Stomach (tissue), 9 donors: Measurements from ENCODE around the gene C3orf22. TPM values are rescaled to one million over a fixed set of nuclear protein-coding genes. Genes with fewer than 3 reads are reported as not detected.

ENCODE experiments used
- DNase-seq, 2 donors: peaks; one replicate each; pipeline versions ENCODE4 v3.0.0 to v3.0.0-alpha.2; 2013 to 2019
- H3K27ac ChIP-seq, 5 donors: fragments of 200-600 bp in 4 of 5; sonication (generic) in 4 of 5; one replicate each; pipeline ENCODE4 v1.5.1; 2013 to 2019; ENCODE audit warnings: mild to moderate bottlenecking in 1 of 5, moderate library complexity in 1 of 5
- H3K27me3 ChIP-seq, 3 donors: fragments of 200-600 bp; sonication (generic); one replicate each; pipeline ENCODE4 v1.5.1; 2017 to 2019; ENCODE audit warnings: mixed run types in 1 of 3
- H3K36me3 ChIP-seq, 4 donors: fragments of 200-600 bp; sonication (generic); 1 replicate in 3 of 4; 2 replicates in 1 of 4; pipeline ENCODE4 v1.5.1; 2016 to 2019
- H3K4me1 ChIP-seq, 4 donors: fragments of 200-600 bp; sonication (generic); one replicate each; pipeline ENCODE4 v1.5.1; 2016 to 2019
- H3K4me3 ChIP-seq, 4 donors: fragments of 200-600 bp; sonication (generic) in 3 of 4; one replicate each; pipeline ENCODE4 v1.5.1; 2016 to 2019; ENCODE audit warnings: mild to moderate bottlenecking in 1 of 4
- H3K9me3 ChIP-seq, 4 donors: fragments of 200-600 bp; sonication (generic); one replicate each; pipeline ENCODE4 v1.5.1; 2016 to 2019
- CTCF ChIP-seq, 7 experiments: fragments of 450-650 bp in 4 of 7; fragments of 200-600 bp in 3 of 7; sonication (generic) in 3 of 7; IDR thresholded peaks; one replicate each; pipeline ENCODE4 v1.5.1; 2016 to 2019; ENCODE audit warnings: antibody characterized with exemption in 7 of 7, control low read depth in 2 of 7, mild to moderate bottlenecking in 1 of 7
- EP300 ChIP-seq: sonication (generic); formaldehyde crosslinking; IDR thresholded peaks from one replicate; pipeline ENCODE4 v1.6.1; 2017; ENCODE audit warnings: antibody characterized with exemption
- POLR2A ChIP-seq, 4 donors: fragments of 450-650 bp; IDR thresholded peaks; one replicate each; pipeline ENCODE4 v1.6.1; 2016; ENCODE audit warnings: antibody characterized with exemption in 4 of 4, control low read depth in 2 of 4, mild to moderate bottlenecking in 1 of 4, moderate library complexity in 1 of 4
- POLR2AphosphoS5 ChIP-seq, 3 donors: sonication (generic); formaldehyde crosslinking; IDR thresholded peaks; one replicate each; pipeline ENCODE4 v1.6.1; 2016; ENCODE audit warnings: antibody characterized with exemption in 3 of 3
- WGBS, 5 donors: extraction: QIAGEN DNeasy Blood & Tissue Kit in 3 of 5; methylation state at CpG; one replicate each; pipeline versions ENCODE4 v1.1.5 to v1.1.7; 2013 to 2018; 5-methylcytosine and 5-hydroxymethylcytosine counted together
- intact Hi-C: fragments of 100-400 bp; cut with DNase I; formaldehyde crosslinking; loops from one replicate; pipeline ENCODE4 v1.15.1; 2023; ENCODE audit warnings: low total_unique reads
- polyA plus RNA-seq, 3 donors: library from polyadenylated mRNA; stranded (reverse); fragments of 200-250 nt; gene quantifications; one replicate each; pipeline ENCODE4 v1.2.3, GENCODE V29; 2013
- total RNA-seq, 5 donors: library from RNA; depleted of rRNA; stranded (reverse); fragments of >200 nt; gene quantifications; one replicate each; pipeline versions ENCODE4 v1.1.0 to v1.2.3, GENCODE V29; 2014 to 2016
- donor health status: healthy with polysubstance abuse.
- donor health status: Bipolar disorder and iron deficiency.
- donor health status: healthy.

The C3orf22 gene
- total and polyA plus RNA-seq, 8 donors, result not detected

GRCh38 chr3:126517291-126517951, 41.3 kb downstream of the C3orf22 start, which contains the start of gene UROC1:
UROC1 (minus strand) TSS chr3:126517773; CDS start chr3:126517719, 54 bp downstream.
- intact Hi-C loops, result no loop called here
- H3K36me3 ChIP-seq, result no peaks in the 10 kb centered on the region
- H3K4me3 ChIP-seq, result no peak within 1 kb of the TSS
- H3K27me3 ChIP-seq, result peaks cover 0 to 12% (median 0%) of the 10 kb centered on the region in 3 donors
- H3K27ac ChIP-seq, result no peak within 1 kb of the TSS
- no peaks in the 10 kb centered on the region for H3K9me3 ChIP-seq
- 81 to 90% (median 86%) methylated on average over 11 to 16 of the region's 16 CpGs for WGBS, 5 donors
- TF ChIP-seq EP300 (no peak), CTCF (IDR thresholded peaks at IDR 0.05) (no peak), POLR2A (IDR thresholded peaks at IDR 0.05) (no peak), POLR2AphosphoS5 (IDR thresholded peaks at IDR 0.05) (no peak)
- DNase-seq, result no peak
- H3K4me1 ChIP-seq, result peaks cover 0 to 2% (median 2%) of the 10 kb centered on the region in 4 donors

GRCh38 chr3:126516936-126517290, 41.8 kb downstream of the C3orf22 start:
- Histone ChIP-seq H3K9me3 (no peaks in the 10 kb centered on the region), H3K27me3 (peaks cover 0 to 10% (median 0%) of the 10 kb centered on the region in 3 donors), H3K4me1 (no peaks in the 10 kb centered on the region), H3K27ac (no peak overlapping the region), H3K36me3 (no peaks in the 10 kb centered on the region), H3K4me3 (no peak overlapping the region)
- DNase-seq, result no peak
- WGBS, 5 donors, result 77 to 88% (median 84%) methylated on average over 9 of the region's 9 CpGs
- TF ChIP-seq POLR2AphosphoS5 (IDR thresholded peaks at IDR 0.05) (no peak), EP300 (no peak), CTCF (IDR thresholded peaks at IDR 0.05) (no peak), POLR2A (IDR thresholded peaks at IDR 0.05) (no peak)
- intact Hi-C loops, result no loop called here

- H3K4me1 ChIP-seq, result no peaks in the 10 kb centered on the region
- no peak for DNase-seq
- H3K9me3 ChIP-seq, result no peaks in the 10 kb centered on the region
- H3K27ac ChIP-seq, result no peak overlapping the region
- H3K36me3 ChIP-seq, result no peaks in the 10 kb centered on the region
- H3K4me3 ChIP-seq, result no peak overlapping the region
- peaks cover 0 to 10% (median 0%) of the 10 kb centered on the region in 3 donors for H3K27me3 ChIP-seq
- 76 to 87% (median 79%) methylated on average over 4 to 6 of the region's 6 CpGs for WGBS, 5 donors
- TF ChIP-seq CTCF (IDR thresholded peaks at IDR 0.05), result no peak
- TF ChIP-seq EP300, result no peak
- TF ChIP-seq POLR2A (IDR thresholded peaks at IDR 0.05), result no peak
- TF ChIP-seq POLR2AphosphoS5 (IDR thresholded peaks at IDR 0.05), result no peak
- intact Hi-C loops, result no loop called here
Observed at GRCh38 chr3:126516152-126516935, 42.4 kb downstream of the C3orf22 start.

- DNase-seq, result no peak
- WGBS, 5 donors, result 78 to 90% (median 82%) methylated on average over 7 to 8 of the region's 8 CpGs
- intact Hi-C loops, result no loop called here
- Histone ChIP-seq H3K36me3 (no peaks in the 10 kb centered on the region), H3K9me3 (no peaks in the 10 kb centered on the region), H3K4me1 (no peaks in the 10 kb centered on the region), H3K27ac (no peak overlapping the region), H3K27me3 (peaks cover 0 to 10% (median 0%) of the 10 kb centered on the region in 3 donors), H3K4me3 (no peak overlapping the region)
- TF ChIP-seq POLR2A (IDR thresholded peaks at IDR 0.05) (no peak), CTCF (IDR thresholded peaks at IDR 0.05) (no peak), POLR2AphosphoS5 (IDR thresholded peaks at IDR 0.05) (no peak), EP300 (no peak)
Observed at GRCh38 chr3:126515066-126515706, 43.5 kb downstream of the C3orf22 start.
